ENCODE data around the gene CD55. TPM values are rescaled to one million over a fixed set of nuclear protein-coding genes. Genes with fewer than 3 reads are reported as not detected.

Gene CD55
- total and polyA plus RNA-seq, 2 of the 8 experiments (the other 6 are each of a cell fraction or from before 2014, with no cell fraction given): 20.1 to 22.8 TPM

- no peak overlapping the region for H3K4me3 ChIP-seq (ENCODE audit: extremely low read depth in 1 of 4, insufficient read depth in 2 of 4, low read depth in 3 of 4, low read length in 4 of 4)
- peaks cover 1 to 7% (median 5%) of the 10 kb centered on the region in 4 experiments; a peak in 3 of 7 replicates for H3K4me1 ChIP-seq (replicated peaks in 1 of 4; ENCODE audit: control insufficient read depth in 3 of 4, insufficient read depth in 4 of 4, low read length in 3 of 4)
- H2BK120ac ChIP-seq (replicated peaks; ENCODE audit: low read depth, low read length): no peak overlapping the region
- no peaks in the 10 kb centered on the region; a peak in 2 of 8 replicates for H3K36me3 ChIP-seq (ENCODE audit: control insufficient read depth in 2 of 4, insufficient read depth in 4 of 4, low read length in 3 of 4)
- no peak overlapping the region for H4K91ac ChIP-seq (replicated peaks; ENCODE audit: insufficient read length, low read length)
- no peaks in the 10 kb centered on the region for H3K79me1 ChIP-seq (ENCODE audit: low read depth, low read length)
- no peaks in the 10 kb centered on the region for H3K27me3 ChIP-seq (replicated peaks in 1 of 4; ENCODE audit: control insufficient read depth in 3 of 4, extremely low read depth in 1 of 4, insufficient read depth in 3 of 4, low read length in 3 of 4)
- no peak overlapping the region for H2BK5ac ChIP-seq (ENCODE audit: low read depth, low read length)
- WGBS, 2 experiments (ENCODE audit: extremely low coverage in 1 of 2, insufficient coverage in 1 of 2, insufficient read length in 1 of 2, insufficient replicate concordance in 2 of 2, low coverage in 1 of 2, low lambda C conversion rate in 2 of 2, missing lambda C conversion rate in 1 of 2): 89% methylated on average over 3 of the region's 3 CpGs; no CpG with 5 or more reads in 1 of the 2 experiments
- FAIRE-seq (no peak), DNase-seq (ENCODE audit: low read depth in 1 of 2, low spot score in 2 of 2) (no peak)
- no peak overlapping the region for H2AFZ ChIP-seq (ENCODE audit: low read length)
- H3K18ac ChIP-seq (ENCODE audit: extremely low read depth, low read length): no peak overlapping the region
- peaks cover 0 to 9% of the 10 kb centered on the region in 2 experiments; a peak in 3 of 4 replicates for H3K79me2 ChIP-seq (ENCODE audit: control insufficient read depth in 1 of 2, insufficient read depth in 2 of 2, low read length in 2 of 2)
- no peak overlapping the region for H4K8ac ChIP-seq (ENCODE audit: extremely low read depth, insufficient read depth, low read length)
- H3K23ac ChIP-seq (ENCODE audit: insufficient read length): no peak overlapping the region
- H2BK15ac ChIP-seq (ENCODE audit: low read length): no peak overlapping the region
- no peak overlapping the region for H2AK5ac ChIP-seq (ENCODE audit: low read depth, low read length)
- ChIA-PET CTCF (ENCODE audit: partially characterized antibody) (no interaction called here), POLR2A (ENCODE audit: partially characterized antibody) (interaction anchor here (1.8 kb wide), 1 partner anchor 13 kb away, joined by 4 read pairs; no protein-coding TSS in a partner anchor)
- no peak overlapping the region for H3K4ac ChIP-seq (replicated peaks; ENCODE audit: insufficient read length, low read depth, low read length)
- H3K4me2 ChIP-seq (ENCODE audit: insufficient read depth in 1 of 2, low read depth in 2 of 2, low read length in 2 of 2): no peak overlapping the region
- no peaks in the 10 kb centered on the region for H3K9me3 ChIP-seq (ENCODE audit: insufficient read depth in 2 of 2, low read depth in 1 of 2, low read length in 1 of 2)
- no peak overlapping the region for H3K27ac ChIP-seq (ENCODE audit: low read depth, low read length)
- no peak overlapping the region for H2BK12ac ChIP-seq (ENCODE audit: low read depth, low read length)
- no peak overlapping the region for H4K5ac ChIP-seq (ENCODE audit: insufficient read length, low read depth, low read length)
- H3K9ac ChIP-seq (replicated peaks in 1 of 4; ENCODE audit: extremely low read depth in 1 of 4, low read depth in 3 of 4, low read length in 3 of 4): no peak overlapping the region
- no peak overlapping the region for H2BK20ac ChIP-seq (ENCODE audit: low read length)
- H3K23me2 ChIP-seq (ENCODE audit: low read depth, low read length): peaks cover 6% of the 10 kb centered on the region
- H3K56ac ChIP-seq (replicated peaks; ENCODE audit: insufficient read length, low read depth, low read length): no peak overlapping the region
- no peak overlapping the region for H3K14ac ChIP-seq (ENCODE audit: insufficient read length)
- H4K20me1 ChIP-seq (replicated peaks in 1 of 2; ENCODE audit: control insufficient read depth in 1 of 2, insufficient read depth in 2 of 2, low read length in 2 of 2): peaks cover 0 to 3% of the 10 kb centered on the region in 2 experiments
- no peak for TF ChIP-seq MAX (IDR thresholded peaks at IDR 0.05)
- no peak for TF ChIP-seq CREB1 (IDR thresholded peaks at IDR 0.05)
- TF ChIP-seq TAF7 (optimal IDR thresholded peaks at IDR 0.05; ENCODE audit: borderline replicate concordance, low read depth, low read length): no peak
- no peak for TF ChIP-seq KDM5A (IDR thresholded peaks at IDR 0.05; ENCODE audit: low read length)
- no peak for TF ChIP-seq GABPA (IDR thresholded peaks at IDR 0.05; ENCODE audit: borderline replicate concordance, insufficient read depth, low read length)
- no peak for TF ChIP-seq SUZ12 (IDR thresholded peaks at IDR 0.05; ENCODE audit: low read length)
- no peak for TF ChIP-seq POU5F1 (IDR thresholded peaks at IDR 0.05; ENCODE audit: low read depth, low read length)
- TF ChIP-seq KDM1A (IDR thresholded peaks at IDR 0.05; ENCODE audit: borderline replicate concordance, low read length): no peak
- no peak for TF ChIP-seq SAP30 (IDR thresholded peaks at IDR 0.05; ENCODE audit: insufficient read depth, insufficient replicate concordance, low read length)
Measured at GRCh38 chr1:207318072-207318619, 3.3 kb upstream of the CD55 start.
